HFFc6 (cell line): ENCODE measurements around the gene KCNB1. TPM values are rescaled to one million over a fixed set of nuclear protein-coding genes. Genes with fewer than 3 reads are reported as not detected.

Experiments
- DNase-seq: peaks from one replicate; pipeline ENCODE4 v3.0.0-alpha.2; 2018
- H3K27ac Mint-ChIP-seq: 2 replicates; pipeline ENCODE4 v1.8.0; 2020; ENCODE audit warnings: mild to moderate bottlenecking, mixed read lengths
- H3K27me3 Mint-ChIP-seq: 2 replicates; pipeline ENCODE4 v1.8.0; 2021; ENCODE audit warnings: mild to moderate bottlenecking, moderate library complexity, mixed read lengths; ENCODE audit not compliant: insufficient read depth
- H3K36me3 Mint-ChIP-seq: 2 replicates; pipeline ENCODE4 v1.8.0; 2021; ENCODE audit warnings: low read depth, mixed read lengths
- H3K4me1 Mint-ChIP-seq: 2 replicates; pipeline ENCODE4 v1.8.0; 2020; ENCODE audit warnings: low read depth, mixed read lengths
- H3K4me3 Mint-ChIP-seq: 2 replicates; pipeline ENCODE4 v1.8.0; 2020; ENCODE audit warnings: mild to moderate bottlenecking, moderate library complexity, mixed read lengths
- H3K9me3 Mint-ChIP-seq: 2 replicates; pipeline ENCODE4 v1.8.0; 2020; ENCODE audit warnings: mild to moderate bottlenecking, mixed read lengths
- total RNA-seq, 6 experiments: library from RNA; stranded (reverse); fragmentation: NEBNext Ultra II Directional; extraction: Animal tissue kit (Norgen Biotek cat#: 25700); gene quantifications; 2 replicates in 1 of 6; 3 replicates in 5 of 6; pipeline ENCODE4 v1.2.3, GENCODE V29; 2021
- TF ChIP-seq, protein P1 (sequence below): fragments of 200-600 bp; sonication (generic); IDR thresholded peaks from 2 replicates; pipeline ENCODE4 v1.5.0; 2021; ENCODE audit warnings: antibody characterized with exemption, mild to moderate bottlenecking

The KCNB1 gene
- total RNA-seq, 6 experiments from 2014 or later, result 0.05 to 1.2 (median 0.20) TPM

DNA sequence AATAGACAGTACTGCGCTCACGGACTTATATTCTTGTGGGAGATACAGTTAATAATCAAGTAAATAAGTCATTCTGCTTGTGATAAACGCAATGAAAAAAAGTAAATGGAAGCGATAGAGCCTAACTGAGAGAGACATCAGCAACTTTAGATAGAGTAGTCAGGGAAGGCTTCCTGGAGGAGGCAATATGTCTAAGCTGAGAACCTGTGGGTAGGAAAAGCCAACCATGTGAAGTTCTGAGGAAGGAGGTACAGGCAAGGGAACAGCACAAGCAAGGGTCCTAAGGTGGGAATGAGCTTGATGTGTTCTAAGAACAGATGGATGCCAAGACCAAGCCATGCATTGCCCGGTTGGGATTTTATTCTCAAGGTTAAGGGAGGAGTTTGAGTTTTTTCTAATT, 7.2 kb upstream of the KCNB1 start:
- Mint-ChIP-seq H3K27me3 (peaks cover 12% of the 10 kb centered on the region), H3K27ac (no peak overlapping the region), H3K9me3 (no peaks in the 10 kb centered on the region), H3K36me3 (no peaks in the 10 kb centered on the region), H3K4me3 (no peak overlapping the region), H3K4me1 (no peaks in the 10 kb centered on the region)
- no peak for DNase-seq
- TF ChIP-seq, protein P1, sequence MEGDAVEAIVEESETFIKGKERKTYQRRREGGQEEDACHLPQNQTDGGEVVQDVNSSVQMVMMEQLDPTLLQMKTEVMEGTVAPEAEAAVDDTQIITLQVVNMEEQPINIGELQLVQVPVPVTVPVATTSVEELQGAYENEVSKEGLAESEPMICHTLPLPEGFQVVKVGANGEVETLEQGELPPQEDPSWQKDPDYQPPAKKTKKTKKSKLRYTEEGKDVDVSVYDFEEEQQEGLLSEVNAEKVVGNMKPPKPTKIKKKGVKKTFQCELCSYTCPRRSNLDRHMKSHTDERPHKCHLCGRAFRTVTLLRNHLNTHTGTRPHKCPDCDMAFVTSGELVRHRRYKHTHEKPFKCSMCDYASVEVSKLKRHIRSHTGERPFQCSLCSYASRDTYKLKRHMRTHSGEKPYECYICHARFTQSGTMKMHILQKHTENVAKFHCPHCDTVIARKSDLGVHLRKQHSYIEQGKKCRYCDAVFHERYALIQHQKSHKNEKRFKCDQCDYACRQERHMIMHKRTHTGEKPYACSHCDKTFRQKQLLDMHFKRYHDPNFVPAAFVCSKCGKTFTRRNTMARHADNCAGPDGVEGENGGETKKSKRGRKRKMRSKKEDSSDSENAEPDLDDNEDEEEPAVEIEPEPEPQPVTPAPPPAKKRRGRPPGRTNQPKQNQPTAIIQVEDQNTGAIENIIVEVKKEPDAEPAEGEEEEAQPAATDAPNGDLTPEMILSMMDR, result no peak

DNA sequence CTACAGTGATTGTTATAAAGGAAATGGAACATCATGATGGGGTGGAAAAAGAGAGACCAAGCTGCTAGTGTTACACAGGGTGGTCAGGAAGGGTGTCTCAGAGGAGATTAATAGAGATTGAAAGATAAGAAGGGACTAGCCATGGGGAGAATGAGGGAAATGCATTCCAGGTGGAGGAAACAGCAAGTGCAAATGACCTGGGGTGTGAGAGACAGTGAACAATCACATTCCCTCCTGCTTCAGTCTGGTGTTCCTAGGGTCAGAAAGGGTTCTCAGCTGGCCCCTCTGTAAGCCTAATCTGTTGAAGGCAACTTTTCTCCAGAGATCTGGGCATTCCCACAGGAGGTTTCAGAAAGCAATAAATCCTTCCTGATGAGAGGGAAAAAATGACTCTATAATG, 3.6 kb upstream of the KCNB1 start:
- TF ChIP-seq, protein P1, result no peak
- H3K4me1 Mint-ChIP-seq, result 0 out of 2 replicates have a peak, but pooled peaks cover 5% of the 10 kb centered on the region
- H3K4me3 Mint-ChIP-seq, result no peak overlapping the region
- no peaks in the 10 kb centered on the region for H3K9me3 Mint-ChIP-seq
- H3K27ac Mint-ChIP-seq, result no peak overlapping the region
- H3K36me3 Mint-ChIP-seq, result no peaks in the 10 kb centered on the region
- DNase-seq, result no peak
- peaks cover 23% of the 10 kb centered on the region for H3K27me3 Mint-ChIP-seq

DNA sequence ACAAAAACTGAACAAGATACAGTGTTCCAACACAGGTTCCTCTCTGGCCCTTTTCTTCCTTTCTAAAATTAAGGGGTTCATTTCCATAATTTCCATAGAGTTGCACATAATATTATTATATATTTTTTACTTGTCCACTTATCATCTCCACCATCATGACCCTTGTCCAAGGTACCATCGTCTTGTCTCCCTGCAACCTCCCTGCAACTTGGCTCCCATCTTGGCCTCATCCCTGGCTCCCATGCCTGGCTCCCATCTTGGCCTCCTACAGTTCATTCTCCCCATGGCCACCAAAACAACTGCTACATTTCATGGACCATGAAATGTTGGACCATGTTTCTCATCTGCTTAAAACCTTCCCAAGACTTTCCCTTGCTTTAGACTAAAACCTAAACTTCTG, 3.1 kb upstream of the KCNB1 start:
- H3K27ac Mint-ChIP-seq, result no peak overlapping the region
- TF ChIP-seq, protein P1, result no peak
- H3K4me1 Mint-ChIP-seq, result 0 out of 2 replicates have a peak, but pooled peaks cover 5% of the 10 kb centered on the region
- H3K4me3 Mint-ChIP-seq, result no peak overlapping the region
- H3K36me3 Mint-ChIP-seq, result no peaks in the 10 kb centered on the region
- no peak for DNase-seq
- H3K27me3 Mint-ChIP-seq, result peaks cover 26% of the 10 kb centered on the region
- H3K9me3 Mint-ChIP-seq, result no peaks in the 10 kb centered on the region

DNA sequence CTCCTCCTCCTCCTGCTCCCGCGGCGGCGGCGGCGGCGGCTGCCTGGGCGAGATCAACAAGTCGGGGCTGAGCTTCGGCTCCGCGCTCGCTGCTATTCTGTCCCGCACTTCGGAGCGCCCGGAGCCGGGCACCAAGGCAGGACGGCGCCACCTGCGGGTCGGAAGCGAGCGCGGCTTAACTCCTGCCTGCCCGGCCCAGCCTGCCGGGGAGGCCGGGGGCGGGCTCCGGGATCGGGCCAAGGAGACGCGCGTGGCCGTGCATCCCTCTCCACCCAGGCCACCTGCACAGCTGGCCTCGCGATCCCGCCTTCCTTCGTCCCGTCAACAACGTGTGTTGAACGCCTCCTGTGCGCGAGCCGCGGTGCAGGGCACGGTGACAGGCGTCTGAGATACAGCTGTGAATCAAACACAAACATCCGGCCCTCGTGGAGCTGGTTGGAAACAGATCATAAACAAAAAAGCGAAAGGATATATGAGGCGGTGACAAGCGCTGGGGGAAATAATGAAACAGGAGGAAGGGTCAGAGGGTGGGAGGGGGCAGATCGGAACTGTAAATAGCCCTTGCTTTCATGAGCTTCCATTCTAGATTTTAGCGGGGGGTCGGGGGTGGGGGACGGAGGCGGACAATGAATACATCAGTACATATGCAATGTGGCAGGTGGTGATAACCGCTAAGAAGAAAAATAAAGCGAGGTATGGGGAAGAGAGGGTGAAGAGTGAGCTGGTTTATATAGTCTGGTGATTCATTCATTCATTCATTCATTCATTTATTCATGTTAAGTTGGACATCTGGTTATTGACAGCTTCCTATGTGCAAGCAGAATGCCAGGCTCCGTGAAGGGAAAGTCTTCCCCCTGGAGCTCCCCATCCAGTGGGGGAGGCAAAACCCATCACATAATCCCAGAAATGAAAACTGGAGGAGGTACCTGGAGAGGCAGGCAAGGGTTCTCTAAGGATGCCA, 2.0 kb upstream of the KCNB1 start:
- Mint-ChIP-seq H3K4me3 (peak overlapping the region; percentile 90), H3K27ac (no peak overlapping the region), H3K4me1 (0 out of 2 replicates have a peak, but pooled peaks cover 5% of the 10 kb centered on the region), H3K27me3 (peaks cover 29% of the 10 kb centered on the region), H3K9me3 (no peaks in the 10 kb centered on the region), H3K36me3 (no peaks in the 10 kb centered on the region)
- TF ChIP-seq, protein P1, result peak; percentile 83
- peak; percentile 59 for DNase-seq

DNA sequence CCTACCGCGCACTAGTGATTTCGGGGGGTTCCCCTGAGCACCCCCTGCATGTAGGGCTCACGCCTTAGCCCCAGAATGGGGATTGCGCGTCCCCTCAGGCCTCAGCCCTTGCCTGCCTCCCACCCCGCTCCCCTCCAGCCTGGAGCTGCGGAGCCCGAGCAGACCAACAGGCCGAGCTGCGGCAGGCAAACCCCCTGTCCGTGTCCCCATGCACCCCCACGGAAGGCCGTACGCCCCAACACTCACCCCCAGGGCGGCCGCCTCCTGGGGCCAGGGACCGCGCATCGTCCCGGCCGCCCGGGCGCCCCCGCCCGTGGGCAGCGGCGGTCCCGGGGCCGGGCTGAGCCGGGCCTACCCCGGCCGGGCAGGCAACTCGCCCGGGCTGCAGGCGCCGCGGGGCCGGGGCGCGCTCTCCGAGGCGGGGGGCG, 1.2 kb upstream of the KCNB1 start:
- TF ChIP-seq, protein P1, result no peak
- Mint-ChIP-seq H3K27ac (no peak overlapping the region), H3K4me1 (0 out of 2 replicates have a peak, but pooled peaks cover 5% of the 10 kb centered on the region), H3K4me3 (peak overlapping the region; percentile 90; the same call in 1 of the 2 replicates), H3K27me3 (peaks cover 32% of the 10 kb centered on the region), H3K36me3 (no peaks in the 10 kb centered on the region), H3K9me3 (no peaks in the 10 kb centered on the region)
- no peak for DNase-seq
